Cardiac muscle cell (in vitro differentiated cells and primary cell): Measurements from ENCODE around the gene SCTR. TPM values are rescaled to one million over a fixed set of nuclear protein-coding genes. Genes with fewer than 3 reads are reported as not detected.

ENCODE experiments used
- DNase-seq, 2 donors: peaks; one replicate each; pipeline versions ENCODE4 v3.0.0 to v3.0.0-alpha.2; 2010 to 2017; ENCODE audit warnings: low read depth in 1 of 2, low spot score in 1 of 2
- H3K27ac ChIP-seq: fragments of 200-600 bp; sonication (generic); 2 replicates; pipeline ENCODE4 v1.5.1; 2016
- H3K27me3 ChIP-seq: fragments of 200-600 bp; sonication (generic); 2 replicates; pipeline ENCODE4 v1.6.0; 2016; ENCODE audit warnings: control low read depth
- H3K36me3 ChIP-seq: fragments of 200-600 bp; sonication (generic); 2 replicates; pipeline ENCODE4 v1.5.1; 2016; ENCODE audit warnings: control low read depth
- H3K4me1 ChIP-seq: fragments of 200-600 bp; sonication (generic); 2 replicates; pipeline ENCODE4 v1.8.1; 2017; ENCODE audit warnings: low read depth, mild to moderate bottlenecking, mixed run types
- H3K4me3 ChIP-seq: fragments of 200-600 bp; sonication (generic); 2 replicates; pipeline ENCODE4 v1.5.1; 2016; ENCODE audit warnings: mild to moderate bottlenecking
- H3K9me3 ChIP-seq: fragments of 200-600 bp; sonication (generic); 2 replicates; pipeline ENCODE4 v1.5.1; 2017; ENCODE audit warnings: low read depth, mild to moderate bottlenecking, control low read depth
- polyA plus RNA-seq: library from polyadenylated mRNA; unstranded; fragments of >200 nt; fragmentation: Nextera tagmentation; extraction: Ambion mirVana; gene quantifications from 2 replicates; pipeline ENCODE4 v1.2.1, GENCODE V29; 2016
- total RNA-seq: library from RNA; depleted of rRNA; stranded (reverse); fragments of >200 nt; gene quantifications from 2 replicates; pipeline ENCODE4 v1.2.3, GENCODE V29; 2016
- TF ChIP-seq, protein P1 (sequence below): IDR thresholded peaks from 2 replicates; pipeline ENCODE4 v1.5.1; 2012; ENCODE audit warnings: low read depth, mild to moderate bottlenecking, low read length

The SCTR gene
- total and polyA plus RNA-seq, 2 experiments from 2014 or later = 0.09 TPM; not detected in 1

DNA sequence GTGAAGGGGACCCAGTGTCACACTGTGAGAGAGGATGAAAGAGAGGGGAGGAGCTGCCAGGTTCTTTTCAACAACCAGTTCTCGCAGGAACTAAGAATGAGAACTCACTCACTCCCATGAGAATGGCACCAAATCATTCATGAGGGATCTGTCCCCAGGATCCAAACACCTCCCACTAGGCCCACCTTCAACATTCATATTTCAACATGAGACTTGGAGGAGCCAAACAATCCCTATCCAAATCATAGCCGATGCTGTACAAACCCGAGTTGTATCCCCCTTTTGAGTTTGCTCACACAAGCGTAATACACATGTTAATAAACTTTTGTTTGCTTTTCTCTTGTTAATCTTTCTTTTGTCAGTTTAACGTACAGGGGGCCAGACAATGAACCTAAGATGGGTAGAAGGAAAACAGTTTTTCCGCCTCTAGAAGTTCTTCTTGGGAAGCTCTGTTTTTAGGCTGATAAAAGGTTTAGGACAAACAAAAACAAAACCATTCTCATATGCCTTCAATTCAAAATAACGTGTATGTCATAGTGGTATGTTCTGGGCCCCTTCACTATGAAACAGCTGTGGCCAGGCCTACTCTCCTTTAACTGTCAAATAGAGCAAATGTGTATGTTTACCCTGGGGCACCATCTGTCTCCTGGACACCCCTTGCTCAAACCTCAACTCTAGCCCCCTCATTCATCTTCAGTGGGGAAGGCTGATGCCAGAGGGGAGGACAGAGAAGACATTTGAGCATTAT is 101.7 kb downstream of the SCTR start:
- no peak for DNase-seq
- Histone ChIP-seq H3K9me3 (no peaks in the 10 kb centered on the region), H3K4me1 (peaks cover 4% of the 10 kb centered on the region), H3K27me3 (no peaks in the 10 kb centered on the region), H3K27ac (no peak overlapping the region), H3K4me3 (no peak overlapping the region), H3K36me3 (no peaks in the 10 kb centered on the region)
- TF ChIP-seq, protein P1, sequence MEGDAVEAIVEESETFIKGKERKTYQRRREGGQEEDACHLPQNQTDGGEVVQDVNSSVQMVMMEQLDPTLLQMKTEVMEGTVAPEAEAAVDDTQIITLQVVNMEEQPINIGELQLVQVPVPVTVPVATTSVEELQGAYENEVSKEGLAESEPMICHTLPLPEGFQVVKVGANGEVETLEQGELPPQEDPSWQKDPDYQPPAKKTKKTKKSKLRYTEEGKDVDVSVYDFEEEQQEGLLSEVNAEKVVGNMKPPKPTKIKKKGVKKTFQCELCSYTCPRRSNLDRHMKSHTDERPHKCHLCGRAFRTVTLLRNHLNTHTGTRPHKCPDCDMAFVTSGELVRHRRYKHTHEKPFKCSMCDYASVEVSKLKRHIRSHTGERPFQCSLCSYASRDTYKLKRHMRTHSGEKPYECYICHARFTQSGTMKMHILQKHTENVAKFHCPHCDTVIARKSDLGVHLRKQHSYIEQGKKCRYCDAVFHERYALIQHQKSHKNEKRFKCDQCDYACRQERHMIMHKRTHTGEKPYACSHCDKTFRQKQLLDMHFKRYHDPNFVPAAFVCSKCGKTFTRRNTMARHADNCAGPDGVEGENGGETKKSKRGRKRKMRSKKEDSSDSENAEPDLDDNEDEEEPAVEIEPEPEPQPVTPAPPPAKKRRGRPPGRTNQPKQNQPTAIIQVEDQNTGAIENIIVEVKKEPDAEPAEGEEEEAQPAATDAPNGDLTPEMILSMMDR = no peak

DNA sequence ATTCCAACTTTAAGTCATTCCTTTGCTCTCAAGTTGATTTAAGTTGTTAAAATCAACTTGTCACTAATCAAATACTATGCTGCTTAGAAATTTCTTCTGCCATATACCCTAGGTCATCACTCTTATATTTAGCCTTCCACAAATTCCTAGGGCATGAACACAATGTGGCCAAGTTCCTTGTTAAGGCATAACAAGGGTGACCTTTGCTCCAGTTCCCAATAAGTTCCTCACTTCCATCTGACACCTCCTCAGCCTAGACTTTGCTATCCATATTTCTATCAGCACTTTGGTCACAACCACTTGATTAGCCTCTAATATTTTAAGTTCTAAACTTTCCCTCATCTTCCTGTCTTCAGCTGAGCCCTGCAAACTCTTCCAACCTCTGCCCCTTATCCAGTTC is 102.5 kb downstream of the SCTR start:
- H3K27ac ChIP-seq = no peak overlapping the region
- TF ChIP-seq, protein P1 = no peak
- no peaks in the 10 kb centered on the region for H3K36me3 ChIP-seq
- peaks cover 3% of the 10 kb centered on the region for H3K4me1 ChIP-seq
- no peak overlapping the region for H3K4me3 ChIP-seq
- DNase-seq = no peak
- no peaks in the 10 kb centered on the region for H3K27me3 ChIP-seq
- H3K9me3 ChIP-seq = no peaks in the 10 kb centered on the region

DNA sequence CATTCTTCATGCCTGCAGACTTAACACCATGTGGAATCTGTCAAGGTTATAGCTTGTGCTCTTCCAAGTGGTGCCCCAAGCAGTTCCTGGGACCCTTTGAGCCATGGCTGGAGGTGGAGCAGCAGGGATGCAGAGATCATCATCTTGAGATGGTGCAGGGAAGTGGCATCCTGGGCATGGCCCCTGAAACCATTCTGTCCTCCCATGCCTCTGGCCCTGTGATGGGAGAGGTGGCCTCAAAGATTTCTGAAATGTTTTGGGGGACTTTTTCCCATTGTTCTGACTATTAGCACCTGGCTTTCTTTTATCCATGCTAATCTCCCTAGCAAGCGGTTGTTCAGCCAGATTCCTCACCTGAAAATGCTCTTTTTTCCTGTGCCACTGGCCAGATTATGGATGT is 103.0 kb downstream of the SCTR start:
- no peaks in the 10 kb centered on the region for H3K9me3 ChIP-seq
- no peaks in the 10 kb centered on the region for H3K4me1 ChIP-seq
- DNase-seq = no peak
- H3K27ac ChIP-seq = no peak overlapping the region
- no peaks in the 10 kb centered on the region for H3K27me3 ChIP-seq
- H3K4me3 ChIP-seq = no peak overlapping the region
- TF ChIP-seq, protein P1 = no peak
- no peaks in the 10 kb centered on the region for H3K36me3 ChIP-seq

DNA sequence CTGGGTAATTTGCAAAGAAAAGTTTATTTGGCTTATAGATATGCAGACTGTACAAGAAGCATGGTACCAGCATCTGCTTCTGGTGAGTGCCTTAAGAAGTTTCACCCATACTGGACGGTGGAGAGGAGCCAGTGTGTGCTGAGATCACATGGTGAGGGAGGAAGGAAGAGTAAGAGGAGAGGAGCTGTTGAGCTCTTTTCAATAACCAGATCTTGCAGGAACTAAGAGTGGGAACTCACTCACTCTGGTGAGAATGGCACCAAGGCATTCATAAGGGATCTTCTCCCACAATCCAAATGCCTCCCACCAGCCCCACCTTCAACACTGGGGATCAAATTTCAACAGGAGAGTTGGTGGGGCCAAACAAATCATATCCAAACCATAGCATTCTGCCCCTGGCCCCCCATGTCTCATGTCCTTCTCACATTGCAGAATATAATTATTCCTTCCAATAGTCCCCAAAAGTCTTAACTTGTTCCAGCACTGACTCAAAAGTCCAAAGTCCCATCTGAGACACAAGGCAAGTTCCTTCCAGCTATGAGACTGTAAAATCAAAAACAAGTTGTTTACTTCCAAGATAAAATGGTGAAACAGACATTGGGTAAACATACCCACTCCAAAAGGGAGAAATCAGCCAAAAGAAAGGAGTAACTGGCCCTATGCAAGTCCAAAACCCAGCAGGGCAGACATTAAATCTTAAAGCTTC is 104.3 kb downstream of the SCTR start:
- Histone ChIP-seq H3K36me3 (no peaks in the 10 kb centered on the region), H3K27ac (no peak overlapping the region), H3K27me3 (no peaks in the 10 kb centered on the region), H3K4me1 (no peaks in the 10 kb centered on the region), H3K9me3 (no peaks in the 10 kb centered on the region), H3K4me3 (no peak overlapping the region)
- DNase-seq = no peak
- TF ChIP-seq, protein P1 = no peak

DNA sequence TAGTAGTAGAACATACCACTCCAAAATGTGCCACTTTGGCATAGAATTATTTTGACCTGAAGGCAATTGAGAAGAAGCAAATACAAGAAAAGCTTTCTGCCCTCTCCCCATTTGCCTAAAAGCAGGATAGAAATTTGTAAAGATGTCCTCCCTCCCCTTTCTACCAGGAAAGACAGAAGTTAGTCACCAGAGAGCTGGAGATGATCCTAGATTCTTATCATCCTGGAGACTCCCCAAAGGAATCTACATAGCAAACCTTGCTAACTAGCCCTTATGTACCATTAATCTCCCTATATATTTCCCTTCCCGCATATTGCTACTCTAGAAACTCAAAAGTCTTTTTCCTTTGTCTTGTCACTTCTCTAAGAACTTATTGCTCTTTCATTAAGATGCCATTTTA is 105.2 kb downstream of the SCTR start:
- H3K4me1 ChIP-seq = no peaks in the 10 kb centered on the region
- DNase-seq = no peak
- H3K4me3 ChIP-seq = no peak overlapping the region
- no peaks in the 10 kb centered on the region for H3K36me3 ChIP-seq
- H3K27me3 ChIP-seq = no peaks in the 10 kb centered on the region
- TF ChIP-seq, protein P1 = no peak
- H3K27ac ChIP-seq = no peak overlapping the region
- no peaks in the 10 kb centered on the region for H3K9me3 ChIP-seq
